Neural progenitor cell (in vitro differentiated cells): Measurements from ENCODE around the gene MAPK10. TPM values are rescaled to one million over a fixed set of nuclear protein-coding genes. Genes with fewer than 3 reads are reported as not detected.

Source experiments
- DNase-seq: peaks from one replicate; pipeline ENCODE4 v3.0.0-alpha.2; 2016; ENCODE audit warnings: low spot score
- H2AFZ ChIP-seq: fragments of 200-600 bp; sonication (generic); replicated peaks from 2 replicates; pipeline ENCODE4 v1.6.1; 2016; ENCODE audit warnings: antibody characterized with exemption
- H3F3A ChIP-seq: fragments of 200-600 bp; sonication (generic); 2 replicates; pipeline ENCODE4 v1.6.1; 2016; ENCODE audit warnings: antibody characterized with exemption, low read depth
- H3K27ac ChIP-seq: fragments of 200-600 bp; sonication (generic); 2 replicates; pipeline ENCODE4 v1.5.1; 2016; ENCODE audit warnings: mild to moderate bottlenecking
- H3K27me3 ChIP-seq: fragments of 200-600 bp; sonication (generic); 2 replicates; pipeline ENCODE4 v1.6.1; 2016; ENCODE audit warnings: mild to moderate bottlenecking, moderate library complexity
- H3K36me3 ChIP-seq: fragments of 200-600 bp; sonication (generic); 2 replicates; pipeline ENCODE4 v1.5.1; 2016
- H3K4me1 ChIP-seq: fragments of 200-600 bp; sonication (generic); 2 replicates; pipeline ENCODE4 v1.6.1; 2016; ENCODE audit warnings: mixed run types
- H3K4me2 ChIP-seq: fragments of 200-600 bp; sonication (generic); 2 replicates; pipeline ENCODE4 v1.6.1; 2016
- H3K4me3 ChIP-seq: fragments of 200-600 bp; sonication (generic); 2 replicates; pipeline ENCODE4 v1.5.1; 2016
- H3K79me2 ChIP-seq: fragments of 200-600 bp; sonication (generic); 2 replicates; pipeline ENCODE4 v1.6.1; 2016; ENCODE audit warnings: low read depth
- H3K9ac ChIP-seq: fragments of 200-600 bp; sonication (generic); 2 replicates; pipeline ENCODE4 v1.6.1; 2016
- H3K9me3 ChIP-seq: fragments of 200-600 bp; sonication (generic); 2 replicates; pipeline ENCODE4 v1.5.1; 2016; ENCODE audit warnings: low read depth
- H4K20me1 ChIP-seq: fragments of 200-600 bp; sonication (generic); 2 replicates; pipeline ENCODE4 v1.6.1; 2016; ENCODE audit warnings: low read depth
- H3K27ac Mint-ChIP-seq: 3 replicates; pipeline ENCODE4 v1.8.0; 2021; ENCODE audit warnings: mixed read lengths
- H3K27me3 Mint-ChIP-seq: 2 replicates; pipeline ENCODE4 v1.8.0; 2022; ENCODE audit warnings: low read depth, mild to moderate bottlenecking, inconsistent platforms, moderate library complexity, mixed read lengths; ENCODE audit not compliant: insufficient read depth
- H3K36me3 Mint-ChIP-seq: 3 replicates; pipeline ENCODE4 v1.8.0; 2021; ENCODE audit warnings: mixed read lengths
- H3K4me1 Mint-ChIP-seq: 3 replicates; pipeline ENCODE4 v1.8.0; 2021; ENCODE audit warnings: mixed read lengths
- H3K4me3 Mint-ChIP-seq: 3 replicates; pipeline ENCODE4 v1.8.0; 2021; ENCODE audit warnings: mild to moderate bottlenecking, moderate library complexity, mixed read lengths
- H3K9me3 Mint-ChIP-seq: 3 replicates; pipeline ENCODE4 v1.8.0; 2020; ENCODE audit warnings: mixed read lengths
- EZH2 ChIP-seq: fragments of 200-600 bp; sonication (generic); IDR thresholded peaks from 2 replicates; pipeline ENCODE4 v1.6.1; 2017; ENCODE audit warnings: antibody characterized with exemption, mild to moderate bottlenecking, moderate library complexity
- EZH2phosphoT487 ChIP-seq: fragments of 200-600 bp; sonication (generic); IDR thresholded peaks from 2 replicates; pipeline ENCODE4 v1.6.1; 2017; ENCODE audit warnings: antibody characterized with exemption
- total RNA-seq: library from RNA; depleted of rRNA; stranded (reverse); fragments of >200 nt; gene quantifications from 2 replicates; pipeline ENCODE4 v1.2.3, GENCODE V29; 2015; ENCODE audit warnings: low replicate concordance
- TF ChIP-seq, protein P1 (sequence below): fragments of 200-600 bp; sonication (generic); IDR thresholded peaks from 2 replicates; pipeline ENCODE4 v1.5.1; 2017; ENCODE audit warnings: antibody characterized with exemption, mild to moderate bottlenecking

The MAPK10 gene
- total RNA-seq, 1 donor from 2014 or later = 383 TPM

DNA sequence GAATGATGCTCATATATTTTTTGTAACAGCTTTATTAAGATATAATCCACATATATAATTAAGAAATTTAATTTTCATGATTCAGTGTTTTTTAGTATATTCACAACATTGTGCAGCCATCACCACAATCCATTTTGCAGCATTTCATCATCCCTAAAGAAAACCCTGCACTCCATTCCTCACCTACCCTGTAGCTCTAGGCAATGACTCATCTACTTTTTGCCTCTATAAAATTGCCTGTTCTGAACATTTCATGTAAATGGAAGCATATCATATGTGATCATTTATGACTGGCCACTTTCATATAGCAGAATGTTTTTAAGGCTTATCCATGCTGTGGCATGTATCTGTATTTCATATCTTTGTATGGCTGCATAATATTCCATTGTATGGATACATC is 339.9 kb downstream of the MAPK10 start:
- H3K36me3 Mint-ChIP-seq = peaks cover 36% of the 10 kb centered on the region
- no peak overlapping the region for H3K9ac ChIP-seq
- H2AFZ ChIP-seq = no peak overlapping the region
- H4K20me1 ChIP-seq = no peaks in the 10 kb centered on the region
- DNase-seq = no peak
- H3K27ac ChIP-seq = no peak overlapping the region
- H3F3A ChIP-seq = no peaks in the 10 kb centered on the region
- H3K4me1 Mint-ChIP-seq = no peaks in the 10 kb centered on the region
- H3K9me3 Mint-ChIP-seq = no peaks in the 10 kb centered on the region
- H3K9me3 ChIP-seq = no peaks in the 10 kb centered on the region
- H3K36me3 ChIP-seq = peaks cover 17% of the 10 kb centered on the region
- H3K27me3 ChIP-seq = no peaks in the 10 kb centered on the region
- H3K27ac Mint-ChIP-seq = no peak overlapping the region
- no peaks in the 10 kb centered on the region for H3K27me3 Mint-ChIP-seq
- TF ChIP-seq, protein P1, sequence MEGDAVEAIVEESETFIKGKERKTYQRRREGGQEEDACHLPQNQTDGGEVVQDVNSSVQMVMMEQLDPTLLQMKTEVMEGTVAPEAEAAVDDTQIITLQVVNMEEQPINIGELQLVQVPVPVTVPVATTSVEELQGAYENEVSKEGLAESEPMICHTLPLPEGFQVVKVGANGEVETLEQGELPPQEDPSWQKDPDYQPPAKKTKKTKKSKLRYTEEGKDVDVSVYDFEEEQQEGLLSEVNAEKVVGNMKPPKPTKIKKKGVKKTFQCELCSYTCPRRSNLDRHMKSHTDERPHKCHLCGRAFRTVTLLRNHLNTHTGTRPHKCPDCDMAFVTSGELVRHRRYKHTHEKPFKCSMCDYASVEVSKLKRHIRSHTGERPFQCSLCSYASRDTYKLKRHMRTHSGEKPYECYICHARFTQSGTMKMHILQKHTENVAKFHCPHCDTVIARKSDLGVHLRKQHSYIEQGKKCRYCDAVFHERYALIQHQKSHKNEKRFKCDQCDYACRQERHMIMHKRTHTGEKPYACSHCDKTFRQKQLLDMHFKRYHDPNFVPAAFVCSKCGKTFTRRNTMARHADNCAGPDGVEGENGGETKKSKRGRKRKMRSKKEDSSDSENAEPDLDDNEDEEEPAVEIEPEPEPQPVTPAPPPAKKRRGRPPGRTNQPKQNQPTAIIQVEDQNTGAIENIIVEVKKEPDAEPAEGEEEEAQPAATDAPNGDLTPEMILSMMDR = no peak
- TF ChIP-seq EZH2 (no peak), EZH2phosphoT487 (no peak)
- H3K4me3 Mint-ChIP-seq = no peak overlapping the region
- no peaks in the 10 kb centered on the region for H3K79me2 ChIP-seq
- H3K4me2 ChIP-seq = no peak overlapping the region
- no peak overlapping the region for H3K4me3 ChIP-seq
- H3K4me1 ChIP-seq = no peaks in the 10 kb centered on the region

DNA sequence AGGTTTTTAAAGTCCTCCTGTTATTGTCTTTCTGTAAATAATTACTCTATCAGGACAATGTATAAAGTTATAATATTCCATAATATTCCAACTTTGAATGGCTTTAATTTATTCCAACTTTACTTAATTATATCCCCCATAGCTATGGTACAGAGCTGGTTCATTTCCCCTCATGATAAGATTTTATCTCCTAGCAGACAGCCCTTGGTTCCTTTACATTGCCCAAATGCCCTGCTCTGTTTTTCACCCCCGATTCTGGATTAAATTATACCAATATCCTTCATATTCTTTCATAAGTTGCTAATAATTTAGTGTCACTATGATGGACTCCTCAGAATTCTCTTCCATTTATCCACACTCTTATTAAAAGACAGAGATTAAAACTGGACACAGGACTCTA is 340.5 kb downstream of the MAPK10 start:
- no peaks in the 10 kb centered on the region for H3K79me2 ChIP-seq
- Mint-ChIP-seq H3K4me1 (peaks cover 4% of the 10 kb centered on the region), H3K9me3 (no peaks in the 10 kb centered on the region), H3K4me3 (no peak overlapping the region), H3K27me3 (no peaks in the 10 kb centered on the region), H3K36me3 (peaks cover 35% of the 10 kb centered on the region), H3K27ac (no peak overlapping the region)
- H3K27ac ChIP-seq = no peak overlapping the region
- no peak overlapping the region for H3K9ac ChIP-seq
- H2AFZ ChIP-seq = no peak overlapping the region
- no peaks in the 10 kb centered on the region for H3K9me3 ChIP-seq
- H3K27me3 ChIP-seq = no peaks in the 10 kb centered on the region
- H3K4me2 ChIP-seq = no peak overlapping the region
- no peaks in the 10 kb centered on the region for H3F3A ChIP-seq
- no peaks in the 10 kb centered on the region for H4K20me1 ChIP-seq
- DNase-seq = no peak
- TF ChIP-seq, protein P1 = no peak
- no peak for TF ChIP-seq EZH2
- H3K4me3 ChIP-seq = no peak overlapping the region
- peaks cover 14% of the 10 kb centered on the region for H3K36me3 ChIP-seq
- peaks cover 5% of the 10 kb centered on the region for H3K4me1 ChIP-seq

DNA sequence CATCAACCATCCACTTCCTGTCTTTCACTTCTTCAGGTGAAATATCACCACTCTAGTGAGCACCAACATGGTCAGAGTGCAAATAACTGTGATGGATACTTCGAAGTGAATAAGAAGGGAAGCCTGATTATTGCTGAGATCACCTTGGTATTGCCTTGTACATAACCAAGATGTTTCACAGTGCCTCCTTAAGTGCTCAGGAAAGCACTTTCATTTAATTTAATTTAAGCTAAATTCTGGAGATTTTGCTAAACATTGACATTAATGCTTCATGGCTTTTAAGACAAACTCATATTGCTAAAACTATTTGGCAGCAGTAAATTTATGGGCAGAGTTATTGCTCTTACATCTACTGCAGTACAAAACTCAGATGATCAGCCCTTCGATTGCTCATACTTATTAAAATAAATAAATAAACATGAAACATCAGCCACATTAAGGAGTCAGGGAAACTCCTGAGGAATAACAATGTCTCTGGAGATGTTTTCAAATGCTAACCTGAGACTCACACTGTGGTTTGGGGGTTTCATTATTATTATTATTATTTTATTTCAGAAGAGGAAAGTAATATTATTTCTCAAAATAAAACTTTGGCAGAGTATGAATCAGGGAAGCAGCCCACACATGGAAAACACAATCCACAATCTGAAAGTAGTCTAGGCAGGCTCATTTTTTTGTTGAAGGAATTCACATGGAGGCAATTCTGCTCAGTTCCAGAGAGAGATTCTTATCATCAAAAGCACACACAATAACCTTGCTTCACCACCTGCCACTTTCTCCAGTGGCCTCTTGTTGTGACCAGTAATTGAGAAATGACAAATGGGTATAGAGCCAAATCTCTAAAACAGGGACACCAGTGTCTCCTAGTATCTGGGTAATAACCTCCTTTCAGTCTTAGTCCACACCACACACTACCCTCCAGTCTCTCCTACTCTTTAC is 344.2 kb downstream of the MAPK10 start:
- Mint-ChIP-seq H3K9me3 (no peaks in the 10 kb centered on the region), H3K27ac (no peak overlapping the region), H3K27me3 (no peaks in the 10 kb centered on the region), H3K4me1 (peaks cover 5% of the 10 kb centered on the region), H3K36me3 (peaks cover 22% of the 10 kb centered on the region), H3K4me3 (no peak overlapping the region)
- TF ChIP-seq EZH2 (no peak), EZH2phosphoT487 (no peak)
- TF ChIP-seq, protein P1 = no peak
- no peaks in the 10 kb centered on the region for H3K36me3 ChIP-seq
- no peak overlapping the region for H2AFZ ChIP-seq
- H3K27ac ChIP-seq = no peak overlapping the region
- no peak for DNase-seq
- peaks cover 6% of the 10 kb centered on the region for H3K4me1 ChIP-seq
- no peaks in the 10 kb centered on the region for H3K27me3 ChIP-seq
- H3K9ac ChIP-seq = no peak overlapping the region
- no peaks in the 10 kb centered on the region for H3K79me2 ChIP-seq
- no peak overlapping the region for H3K4me2 ChIP-seq
- H3K4me3 ChIP-seq = no peak overlapping the region
- H4K20me1 ChIP-seq = no peaks in the 10 kb centered on the region
- no peaks in the 10 kb centered on the region for H3K9me3 ChIP-seq
- no peaks in the 10 kb centered on the region for H3F3A ChIP-seq
